RWPE2 (cell line): ENCODE data around the gene MRPL53.
"Not testable (repeated sequence)": the region's sequence is repeated elsewhere in the genome, so short reads cannot be mapped to it uniquely, and the experiment has no call there.

ENCODE experiments used
- ATAC-seq: fragments of 200-7000 bp; cut with Tn5 transposase; 3 replicates; pipeline ENCODE4 v1.9.1; 2021; ENCODE audit warnings: low read depth
- DNase-seq: peaks from one replicate; pipeline ENCODE4 v3.0.0-alpha.2; 2020; ENCODE audit warnings: low spot score
- H3K27ac ChIP-seq: fragments of 450-650 bp; 2 replicates; pipeline ENCODE4 v1.5.1; 2017; ENCODE audit warnings: mild to moderate bottlenecking; ENCODE audit not compliant: poor library complexity, severe bottlenecking
- H3K27me3 ChIP-seq: fragments of 250-450 bp; sonication (Bioruptor Pico); 2 replicates; pipeline ENCODE4 v1.5.1; 2021; ENCODE audit warnings: mild to moderate bottlenecking, moderate library complexity; ENCODE audit not compliant: insufficient read depth, poor library complexity, severe bottlenecking
- H3K36me3 ChIP-seq: fragments of 250-450 bp; sonication (Bioruptor Pico); 2 replicates; pipeline ENCODE4 v1.5.1; 2020; ENCODE audit warnings: low read depth, mild to moderate bottlenecking, moderate library complexity
- H3K4me1 ChIP-seq: fragments of 250-450 bp; sonication (Bioruptor Pico); 2 replicates; pipeline ENCODE4 v1.5.1; 2021; ENCODE audit warnings: mild to moderate bottlenecking, moderate library complexity; ENCODE audit not compliant: insufficient read depth, poor library complexity, severe bottlenecking
- H3K4me3 ChIP-seq: fragments of 250-450 bp; sonication (Bioruptor Pico); 2 replicates; pipeline ENCODE4 v1.5.1; 2021; ENCODE audit warnings: mild to moderate bottlenecking, moderate library complexity; ENCODE audit not compliant: severe bottlenecking
- H3K9me3 ChIP-seq: fragments of 250-450 bp; sonication (Bioruptor Pico); 2 replicates; pipeline ENCODE4 v1.5.1; 2021; ENCODE audit warnings: mild to moderate bottlenecking, moderate library complexity; ENCODE audit not compliant: severe bottlenecking
- CTCF ChIP-seq: fragments of 450-650 bp; IDR thresholded peaks from one replicate; pipeline ENCODE4 v1.5.1; 2017; ENCODE audit warnings: mild to moderate bottlenecking, moderate library complexity; ENCODE audit not compliant: poor library complexity, severe bottlenecking

The MRPL53 gene

GRCh38 chr2:74444498-74445318, 27.8 kb downstream of the MRPL53 start:
- H3K9me3 ChIP-seq: no peaks in the 10 kb centered on the region
- TF ChIP-seq CTCF: no peak
- no peak overlapping the region for H3K4me3 ChIP-seq
- ATAC-seq (no peak), DNase-seq (no peak)
- no peak overlapping the region for H3K27ac ChIP-seq
- no peaks in the 10 kb centered on the region; the same call in 1 of the 2 replicates for H3K36me3 ChIP-seq
- H3K27me3 ChIP-seq: no peaks in the 10 kb centered on the region
- H3K4me1 ChIP-seq: peaks cover 13% of the 10 kb centered on the region

GRCh38 chr2:74442483-74443297, 29.8 kb downstream of the MRPL53 start:
- peak overlapping the region; percentile 84 for H3K27ac ChIP-seq
- not testable (repeated sequence) for ATAC-seq, H3K27me3 ChIP-seq

GRCh38 chr2:74441690-74442482, 30.6 kb downstream of the MRPL53 start, which contains the start of gene RTKN:
Gene RTKN (minus strand): TSS chr2:74441937. CDS start chr2:74441816, 121 bp downstream.
- TF ChIP-seq CTCF: no peak
- H3K27me3 ChIP-seq: no peaks in the 10 kb centered on the region
- H3K9me3 ChIP-seq: no peaks in the 10 kb centered on the region
- DNase-seq (peak; percentile 82), ATAC-seq (peak; percentile 63)
- H3K27ac ChIP-seq: peak within 1 kb of the TSS; percentile 84
- H3K4me3 ChIP-seq: peak within 1 kb of the TSS; percentile 42
- H3K4me1 ChIP-seq: peaks cover 14% of the 10 kb centered on the region
- H3K36me3 ChIP-seq: peaks cover 16% of the 10 kb centered on the region

More at GRCh38 chr2:74442483-74443297, 29.8 kb downstream of the MRPL53 start:
- not testable (repeated sequence) for H3K9me3 ChIP-seq, DNase-seq, H3K36me3 ChIP-seq
- Histone ChIP-seq H3K4me3 (peak overlapping the region; percentile 42), H3K4me1 (peaks cover 14% of the 10 kb centered on the region)

- TF ChIP-seq CTCF: no peak
- peak overlapping the region; percentile 84 for H3K27ac ChIP-seq
Observed at GRCh38 chr2:74441170-74441689, 31.2 kb downstream of the MRPL53 start.

More at GRCh38 chr2:74441170-74441689, 31.2 kb downstream of the MRPL53 start:
- peak overlapping the region; percentile 42 for H3K4me3 ChIP-seq
- no peaks in the 10 kb centered on the region for H3K9me3 ChIP-seq
- no peak for DNase-seq
- ATAC-seq: no peak; the same call in none of the 3 replicates
- no peaks in the 10 kb centered on the region for H3K27me3 ChIP-seq
- peaks cover 14% of the 10 kb centered on the region for H3K4me1 ChIP-seq
- peaks cover 16% of the 10 kb centered on the region for H3K36me3 ChIP-seq
